GM06990 (cell line): ENCODE data around the gene KCNG4.

ENCODE experiments used
- DNase-seq: peaks from one replicate; pipeline ENCODE4 v3.0.0-alpha.2; 2011; ENCODE audit not compliant: insufficient read length; ENCODE audit errors: extremely low read depth
- H3K27me3 ChIP-seq: replicated peaks from 2 replicates; pipeline ENCODE4 v1.6.0; 2011; ENCODE audit warnings: low read length; ENCODE audit not compliant: control insufficient read depth, insufficient read depth
- H3K36me3 ChIP-seq: 2 replicates; pipeline ENCODE4 v1.5.1; 2011; ENCODE audit warnings: low read length; ENCODE audit not compliant: control insufficient read depth, insufficient read depth
- H3K4me3 ChIP-seq: replicated peaks from 2 replicates; pipeline ENCODE4 v1.5.1; 2011; ENCODE audit warnings: low read depth, mild to moderate bottlenecking, control low read depth, low read length
- CTCF ChIP-seq: IDR thresholded peaks from 2 replicates; pipeline ENCODE4 v1.5.1; 2011; ENCODE audit warnings: low read length, control low read depth, mild to moderate bottlenecking, inconsistent platforms; ENCODE audit not compliant: insufficient read depth, poor library complexity, severe bottlenecking

Gene KCNG4

DNA sequence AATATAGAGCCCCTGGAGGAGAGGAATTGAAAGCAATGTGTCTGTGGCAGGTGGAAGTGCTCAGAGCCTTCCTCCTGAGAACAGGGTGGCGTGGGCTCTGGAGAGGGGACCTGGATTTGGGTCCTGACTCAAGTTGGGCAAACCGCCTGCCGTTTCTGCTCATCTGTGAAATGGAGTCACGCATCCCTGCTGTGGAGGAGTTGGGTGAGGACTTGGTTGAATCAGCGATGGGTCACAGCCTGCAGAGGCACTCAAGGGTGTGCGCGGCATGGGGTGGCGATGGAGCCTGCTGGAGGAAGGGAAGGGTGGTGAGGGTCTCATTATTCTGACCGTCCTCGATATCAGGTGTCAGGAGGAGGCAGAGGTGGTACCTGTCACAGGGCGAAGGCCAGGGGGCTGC, 45.8 kb downstream of the KCNG4 start:
- DNase-seq: no peak
- H3K4me3 ChIP-seq: peak overlapping the region; percentile 28
- H3K36me3 ChIP-seq: no peaks in the 10 kb centered on the region
- TF ChIP-seq CTCF: no peak
- H3K27me3 ChIP-seq: no peaks in the 10 kb centered on the region

- Histone ChIP-seq H3K4me3 (no peak overlapping the region), H3K36me3 (no peaks in the 10 kb centered on the region), H3K27me3 (no peaks in the 10 kb centered on the region)
- no peak for TF ChIP-seq CTCF
- no peak for DNase-seq
Observed at GRCh38 chr16:84193480-84193879, 46.3 kb downstream of the KCNG4 start.

- Histone ChIP-seq H3K4me3 (no peak overlapping the region), H3K27me3 (no peaks in the 10 kb centered on the region), H3K36me3 (no peaks in the 10 kb centered on the region)
- no peak for DNase-seq
- TF ChIP-seq CTCF: no peak
Observed at GRCh38 chr16:84191466-84191865, 48.3 kb downstream of the KCNG4 start.

GRCh38 chr16:84190731-84191388, 49.0 kb downstream of the KCNG4 start, which contains the start of gene ADAD2:
TSS of gene ADAD2 (plus strand) at chr16:84191157. CDS start at chr16:84191231, 74 bp downstream.
- no peak for DNase-seq

DNA sequence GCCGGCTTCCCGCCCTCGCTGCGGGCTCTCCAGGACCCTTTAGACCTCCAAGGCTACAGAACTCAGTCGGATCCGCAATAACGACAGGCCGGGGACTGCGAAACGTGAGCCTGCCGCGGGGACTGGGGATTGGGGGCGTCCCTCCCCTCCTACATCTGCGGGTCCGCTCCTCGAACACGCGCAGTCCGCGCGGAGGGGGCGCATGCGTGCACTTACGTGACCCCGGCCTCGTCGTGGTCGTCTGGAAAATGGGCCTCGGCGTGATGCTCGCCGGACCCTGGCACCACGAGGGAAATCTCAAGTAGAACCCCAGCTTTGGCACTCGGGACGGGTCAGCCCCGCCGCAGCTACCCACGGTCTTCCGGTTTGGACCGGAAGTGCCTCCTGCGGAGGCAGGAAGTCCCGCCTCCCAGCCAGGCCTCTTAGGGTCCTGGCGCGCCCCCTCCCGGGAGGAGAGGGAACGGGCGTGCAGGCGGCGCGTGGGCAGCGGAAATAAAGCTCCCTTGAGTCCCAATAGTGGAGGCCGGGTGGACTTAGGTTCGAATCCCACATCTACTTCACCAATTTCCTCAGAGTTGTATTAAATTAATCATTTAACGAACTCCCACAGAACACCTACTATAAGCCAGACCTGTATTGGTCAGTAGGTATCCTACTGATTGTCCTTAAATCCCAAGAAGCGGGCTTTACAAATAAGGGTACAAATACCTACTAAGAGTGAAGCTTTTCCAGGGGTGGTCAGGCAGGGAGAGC, 53.0 kb downstream of the KCNG4 start, which contains the start of gene TAF1C:
Gene TAF1C (minus strand): TSS at position 373 of the 753 bp plus-strand sequence. CDS start 2,069 bp downstream, outside the sequence.
- H3K27me3 ChIP-seq: no peaks in the 10 kb centered on the region
- peaks cover 9% of the 10 kb centered on the region for H3K36me3 ChIP-seq
- peak; percentile 98 for TF ChIP-seq CTCF
- H3K4me3 ChIP-seq: peak within 1 kb of the TSS; percentile 96
- peak; percentile 96 for DNase-seq

More at GRCh38 chr16:84190731-84191388, 49.0 kb downstream of the KCNG4 start, which contains the start of gene ADAD2:
- no peaks in the 10 kb centered on the region for H3K27me3 ChIP-seq
- H3K36me3 ChIP-seq: no peaks in the 10 kb centered on the region
- no peak for TF ChIP-seq CTCF
- no peak within 1 kb of the TSS for H3K4me3 ChIP-seq
